ENCODE measurements around the gene AUTS2.

The AUTS2 gene

GRCh38 chr7:70340236-70340635 lies 742.0 kb downstream of the AUTS2 start:
- Histone ChIP-seq H3K27ac (ENCODE audit: low read depth, low read length) (no peak overlapping the region), H3K9me3 (ENCODE audit: control insufficient read depth, insufficient read depth, low read depth, low read length) (no peaks in the 10 kb centered on the region), H3K4me3 (ENCODE audit: low read depth, low read length) (no peak overlapping the region), H3K9ac (ENCODE audit: low read length) (no peak overlapping the region), H3K27me3 (ENCODE audit: control insufficient read depth, insufficient read depth, low read length) (no peaks in the 10 kb centered on the region), H3K36me3 (ENCODE audit: control insufficient read depth, insufficient read depth, low read length) (no peaks in the 10 kb centered on the region), H3K4me1 (ENCODE audit: control insufficient read depth, insufficient read depth, low read length) (no peaks in the 10 kb centered on the region)

- H3K9me3 ChIP-seq (ENCODE audit: control insufficient read depth, insufficient read depth, low read depth, low read length): no peaks in the 10 kb centered on the region
- H3K4me3 ChIP-seq (ENCODE audit: low read depth, low read length): no peak overlapping the region
- no peaks in the 10 kb centered on the region for H3K27me3 ChIP-seq (ENCODE audit: control insufficient read depth, insufficient read depth, low read length)
- no peak overlapping the region for H3K27ac ChIP-seq (ENCODE audit: low read depth, low read length)
- no peaks in the 10 kb centered on the region for H3K4me1 ChIP-seq (ENCODE audit: control insufficient read depth, insufficient read depth, low read length)
- no peak overlapping the region for H3K9ac ChIP-seq (ENCODE audit: low read length)
- no peaks in the 10 kb centered on the region for H3K36me3 ChIP-seq (ENCODE audit: control insufficient read depth, insufficient read depth, low read length)
Measured at GRCh38 chr7:70341446-70341845, 743.2 kb downstream of the AUTS2 start.

GRCh38 chr7:70343519-70343918 lies 745.2 kb downstream of the AUTS2 start:
- no peaks in the 10 kb centered on the region for H3K27me3 ChIP-seq (ENCODE audit: control insufficient read depth, insufficient read depth, low read length)
- no peak overlapping the region for H3K27ac ChIP-seq (ENCODE audit: low read depth, low read length)
- no peaks in the 10 kb centered on the region for H3K9me3 ChIP-seq (ENCODE audit: control insufficient read depth, insufficient read depth, low read depth, low read length)
- H3K4me3 ChIP-seq (ENCODE audit: low read depth, low read length): no peak overlapping the region
- no peaks in the 10 kb centered on the region for H3K36me3 ChIP-seq (ENCODE audit: control insufficient read depth, insufficient read depth, low read length)
- no peaks in the 10 kb centered on the region for H3K4me1 ChIP-seq (ENCODE audit: control insufficient read depth, insufficient read depth, low read length)
- H3K9ac ChIP-seq (ENCODE audit: low read length): no peak overlapping the region

- no peak overlapping the region for H3K9ac ChIP-seq (ENCODE audit: low read length)
- no peak overlapping the region for H3K4me3 ChIP-seq (ENCODE audit: low read depth, low read length)
- H3K4me1 ChIP-seq (ENCODE audit: control insufficient read depth, insufficient read depth, low read length): no peaks in the 10 kb centered on the region
- no peak overlapping the region for H3K27ac ChIP-seq (ENCODE audit: low read depth, low read length)
- no peaks in the 10 kb centered on the region for H3K9me3 ChIP-seq (ENCODE audit: control insufficient read depth, insufficient read depth, low read depth, low read length)
- no peaks in the 10 kb centered on the region for H3K27me3 ChIP-seq (ENCODE audit: control insufficient read depth, insufficient read depth, low read length)
- H3K36me3 ChIP-seq (ENCODE audit: control insufficient read depth, insufficient read depth, low read length): no peaks in the 10 kb centered on the region
Measured at GRCh38 chr7:70344726-70345125, 746.5 kb downstream of the AUTS2 start.

- H3K27me3 ChIP-seq (ENCODE audit: control insufficient read depth, insufficient read depth, low read length): no peaks in the 10 kb centered on the region
- no peaks in the 10 kb centered on the region for H3K36me3 ChIP-seq (ENCODE audit: control insufficient read depth, insufficient read depth, low read length)
- H3K27ac ChIP-seq (ENCODE audit: low read depth, low read length): no peak overlapping the region
- no peaks in the 10 kb centered on the region for H3K4me1 ChIP-seq (ENCODE audit: control insufficient read depth, insufficient read depth, low read length)
- no peaks in the 10 kb centered on the region for H3K9me3 ChIP-seq (ENCODE audit: control insufficient read depth, insufficient read depth, low read depth, low read length)
- H3K4me3 ChIP-seq (ENCODE audit: low read depth, low read length): no peak overlapping the region
- no peak overlapping the region for H3K9ac ChIP-seq (ENCODE audit: low read length)
Measured at GRCh38 chr7:70346844-70347462, 748.7 kb downstream of the AUTS2 start.

GRCh38 chr7:70347463-70348254 lies 749.4 kb downstream of the AUTS2 start:
- H3K27me3 ChIP-seq (ENCODE audit: control insufficient read depth, insufficient read depth, low read length): no peaks in the 10 kb centered on the region
- H3K4me1 ChIP-seq (ENCODE audit: control insufficient read depth, insufficient read depth, low read length): no peaks in the 10 kb centered on the region
- no peak overlapping the region for H3K27ac ChIP-seq (ENCODE audit: low read depth, low read length)
- no peaks in the 10 kb centered on the region for H3K36me3 ChIP-seq (ENCODE audit: control insufficient read depth, insufficient read depth, low read length)
- H3K9ac ChIP-seq (ENCODE audit: low read length): no peak overlapping the region
- no peaks in the 10 kb centered on the region for H3K9me3 ChIP-seq (ENCODE audit: control insufficient read depth, insufficient read depth, low read depth, low read length)
- no peak overlapping the region for H3K4me3 ChIP-seq (ENCODE audit: low read depth, low read length)

GRCh38 chr7:70349031-70349430 lies 750.8 kb downstream of the AUTS2 start:
- no peaks in the 10 kb centered on the region for H3K9me3 ChIP-seq (ENCODE audit: control insufficient read depth, insufficient read depth, low read depth, low read length)
- no peaks in the 10 kb centered on the region for H3K27me3 ChIP-seq (ENCODE audit: control insufficient read depth, insufficient read depth, low read length)
- H3K4me1 ChIP-seq (ENCODE audit: control insufficient read depth, insufficient read depth, low read length): no peaks in the 10 kb centered on the region
- H3K27ac ChIP-seq (ENCODE audit: low read depth, low read length): no peak overlapping the region
- H3K9ac ChIP-seq (ENCODE audit: low read length): no peak overlapping the region
- H3K36me3 ChIP-seq (ENCODE audit: control insufficient read depth, insufficient read depth, low read length): no peaks in the 10 kb centered on the region
- H3K4me3 ChIP-seq (ENCODE audit: low read depth, low read length): no peak overlapping the region

- Histone ChIP-seq H3K27me3 (ENCODE audit: control insufficient read depth, insufficient read depth, low read length) (no peaks in the 10 kb centered on the region), H3K4me1 (ENCODE audit: control insufficient read depth, insufficient read depth, low read length) (no peaks in the 10 kb centered on the region), H3K4me3 (ENCODE audit: low read depth, low read length) (no peak overlapping the region), H3K9me3 (ENCODE audit: control insufficient read depth, insufficient read depth, low read depth, low read length) (no peaks in the 10 kb centered on the region), H3K27ac (ENCODE audit: low read depth, low read length) (no peak overlapping the region), H3K9ac (ENCODE audit: low read length) (no peak overlapping the region), H3K36me3 (ENCODE audit: control insufficient read depth, insufficient read depth, low read length) (no peaks in the 10 kb centered on the region)
Measured at GRCh38 chr7:70349819-70350218, 751.5 kb downstream of the AUTS2 start.

- Histone ChIP-seq H3K9ac (ENCODE audit: low read length) (no peak overlapping the region), H3K27ac (ENCODE audit: low read depth, low read length) (no peak overlapping the region), H3K4me1 (ENCODE audit: control insufficient read depth, insufficient read depth, low read length) (peaks cover 13% of the 10 kb centered on the region; the same call in 1 of the 2 replicates), H3K4me3 (ENCODE audit: low read depth, low read length) (no peak overlapping the region), H3K36me3 (ENCODE audit: control insufficient read depth, insufficient read depth, low read length) (no peaks in the 10 kb centered on the region), H3K9me3 (ENCODE audit: control insufficient read depth, insufficient read depth, low read depth, low read length) (no peaks in the 10 kb centered on the region), H3K27me3 (ENCODE audit: control insufficient read depth, insufficient read depth, low read length) (no peaks in the 10 kb centered on the region)
Measured at GRCh38 chr7:70352088-70352487, 753.8 kb downstream of the AUTS2 start.

GRCh38 chr7:70352906-70353305 lies 754.6 kb downstream of the AUTS2 start:
- Histone ChIP-seq H3K4me3 (ENCODE audit: low read depth, low read length) (no peak overlapping the region), H3K36me3 (ENCODE audit: control insufficient read depth, insufficient read depth, low read length) (no peaks in the 10 kb centered on the region), H3K9ac (ENCODE audit: low read length) (no peak overlapping the region), H3K9me3 (ENCODE audit: control insufficient read depth, insufficient read depth, low read depth, low read length) (no peaks in the 10 kb centered on the region), H3K27me3 (ENCODE audit: control insufficient read depth, insufficient read depth, low read length) (no peaks in the 10 kb centered on the region), H3K4me1 (ENCODE audit: control insufficient read depth, insufficient read depth, low read length) (peaks cover 13% of the 10 kb centered on the region; the same call in 1 of the 2 replicates), H3K27ac (ENCODE audit: low read depth, low read length) (no peak overlapping the region)

GRCh38 chr7:70353330-70353945 lies 755.2 kb downstream of the AUTS2 start:
- Histone ChIP-seq H3K27me3 (ENCODE audit: control insufficient read depth, insufficient read depth, low read length) (no peaks in the 10 kb centered on the region), H3K27ac (ENCODE audit: low read depth, low read length) (no peak overlapping the region), H3K4me1 (ENCODE audit: control insufficient read depth, insufficient read depth, low read length) (peaks cover 13% of the 10 kb centered on the region; the same call in 1 of the 2 replicates), H3K4me3 (ENCODE audit: low read depth, low read length) (no peak overlapping the region), H3K36me3 (ENCODE audit: control insufficient read depth, insufficient read depth, low read length) (no peaks in the 10 kb centered on the region), H3K9ac (ENCODE audit: low read length) (no peak overlapping the region), H3K9me3 (ENCODE audit: control insufficient read depth, insufficient read depth, low read depth, low read length) (no peaks in the 10 kb centered on the region)
